Transverse colon (tissue), 4 donors: ENCODE measurements around the gene DISP3. TPM values are rescaled to one million over a fixed set of nuclear protein-coding genes. Genes with fewer than 3 reads are reported as not detected.

Source experiments
- DNase-seq: peaks from one replicate; pipeline ENCODE4 v3.0.0-alpha.2; 2019
- H3K27ac ChIP-seq, 4 donors: fragments of 200-600 bp; sonication (generic); 2 replicates each; pipeline ENCODE4 v1.5.1; 2016 to 2018; ENCODE audit warnings: inconsistent platforms in 4 of 4
- H3K27me3 ChIP-seq: fragments of 200-600 bp; sonication (generic); 2 replicates; pipeline ENCODE4 v1.5.1; 2017; ENCODE audit warnings: inconsistent platforms
- H3K36me3 ChIP-seq, 4 donors: fragments of 200-600 bp; sonication (generic); 2 replicates each; pipeline ENCODE4 v1.5.1; 2017 to 2019; ENCODE audit warnings: inconsistent platforms in 4 of 4
- H3K4me1 ChIP-seq, 4 donors: fragments of 200-600 bp; sonication (generic); 2 replicates each; pipeline ENCODE4 v1.5.1; 2017 to 2020; ENCODE audit warnings: inconsistent platforms in 4 of 4
- H3K4me3 ChIP-seq, 4 donors: fragments of 200-600 bp; sonication (generic); 1 replicate in 1 of 4; 2 replicates in 3 of 4; pipeline versions ENCODE4 v1.5.1 to v1.6.1; 2017 to 2019; ENCODE audit warnings: inconsistent platforms in 4 of 4
- H3K9me3 ChIP-seq, 2 donors: fragments of 200-600 bp; sonication (generic); 2 replicates each; pipeline ENCODE4 v1.5.1; 2017 to 2019; ENCODE audit warnings: inconsistent platforms in 2 of 2
- EP300 ChIP-seq: sonication (generic); formaldehyde crosslinking; IDR thresholded peaks from one replicate; pipeline ENCODE4 v1.6.1; 2017; ENCODE audit warnings: antibody characterized with exemption, low read depth
- POLR2A ChIP-seq: fragments of 450-650 bp; IDR thresholded peaks from one replicate; pipeline ENCODE4 v1.6.1; 2016; ENCODE audit warnings: antibody characterized with exemption, mild to moderate bottlenecking, moderate library complexity
- POLR2AphosphoS5 ChIP-seq, 3 donors: sonication (generic); formaldehyde crosslinking; IDR thresholded peaks; one replicate each; pipeline ENCODE4 v1.6.1; 2016; ENCODE audit warnings: antibody characterized with exemption in 3 of 3
- WGBS, 2 donors: methylation state at CpG; one replicate each; pipeline ENCODE4 v1.1.5; 2018; ENCODE audit warnings: low coverage in 1 of 2; 5-methylcytosine and 5-hydroxymethylcytosine counted together
- in situ Hi-C, 4 donors: fragments of 200-750 bp; cut with MboI; loops; one replicate each; pipeline versions ENCODE4 v1.15.0 to v1.15.1; 2017; ENCODE audit warnings: low sequenced_read_pairs in 3 of 4, low pct_ligation_motif_present in 1 of 4, low pct_unique_long_range_greater_than_20kb in 1 of 4
- intact Hi-C: fragments of 100-400 bp; cut with DNase I; formaldehyde crosslinking; loops from one replicate; pipeline ENCODE4 v1.15.1; 2023; ENCODE audit warnings: low total_unique reads
- total RNA-seq, 4 donors: library from RNA; depleted of rRNA; stranded (reverse); fragments of >200 nt; gene quantifications; one replicate each; pipeline ENCODE4 v1.1.0, GENCODE V29; 2016
- TF ChIP-seq, protein P1 (sequence below), 5 experiments: fragments of 200-600 bp in 3 of 5; fragments of 450-650 bp in 2 of 5; sonication (generic) in 3 of 5; IDR thresholded peaks; 1 replicate in 2 of 5; 2 replicates in 3 of 5; pipeline ENCODE4 v1.5.1; 2016 to 2017; ENCODE audit warnings: antibody characterized with exemption in 5 of 5, inconsistent platforms in 3 of 5, mild to moderate bottlenecking in 2 of 5, moderate library complexity in 1 of 5

The DISP3 gene
- total RNA-seq, 4 donors from 2014 or later: under 0.01 to 2.6 (median 0.16) TPM; not detected in 1

GRCh38 chr1:11450310-11450709 is 28.6 kb upstream of the DISP3 start:
- Histone ChIP-seq H3K36me3 (no peaks in the 10 kb centered on the region), H3K27me3 (peaks cover 31% of the 10 kb centered on the region), H3K4me1 (no peaks in the 10 kb centered on the region), H3K9me3 (no peaks in the 10 kb centered on the region), H3K4me3 (no peak overlapping the region), H3K27ac (no peak overlapping the region)
- intact Hi-C loops: no loop called here
- WGBS, 2 donors: 91% methylated on average over 5 of the region's 5 CpGs; no CpG with 5 or more reads in 1 of the 2 donors
- no peak for DNase-seq
- in situ Hi-C loops: no loop called here
- TF ChIP-seq EP300 (no peak), POLR2A (no peak), POLR2AphosphoS5 (IDR thresholded peaks at IDR 0.05) (no peak)
- TF ChIP-seq, protein P1, sequence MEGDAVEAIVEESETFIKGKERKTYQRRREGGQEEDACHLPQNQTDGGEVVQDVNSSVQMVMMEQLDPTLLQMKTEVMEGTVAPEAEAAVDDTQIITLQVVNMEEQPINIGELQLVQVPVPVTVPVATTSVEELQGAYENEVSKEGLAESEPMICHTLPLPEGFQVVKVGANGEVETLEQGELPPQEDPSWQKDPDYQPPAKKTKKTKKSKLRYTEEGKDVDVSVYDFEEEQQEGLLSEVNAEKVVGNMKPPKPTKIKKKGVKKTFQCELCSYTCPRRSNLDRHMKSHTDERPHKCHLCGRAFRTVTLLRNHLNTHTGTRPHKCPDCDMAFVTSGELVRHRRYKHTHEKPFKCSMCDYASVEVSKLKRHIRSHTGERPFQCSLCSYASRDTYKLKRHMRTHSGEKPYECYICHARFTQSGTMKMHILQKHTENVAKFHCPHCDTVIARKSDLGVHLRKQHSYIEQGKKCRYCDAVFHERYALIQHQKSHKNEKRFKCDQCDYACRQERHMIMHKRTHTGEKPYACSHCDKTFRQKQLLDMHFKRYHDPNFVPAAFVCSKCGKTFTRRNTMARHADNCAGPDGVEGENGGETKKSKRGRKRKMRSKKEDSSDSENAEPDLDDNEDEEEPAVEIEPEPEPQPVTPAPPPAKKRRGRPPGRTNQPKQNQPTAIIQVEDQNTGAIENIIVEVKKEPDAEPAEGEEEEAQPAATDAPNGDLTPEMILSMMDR (IDR thresholded peaks at IDR 0.05): no peak

GRCh38 chr1:11453742-11454491 is 25.0 kb upstream of the DISP3 start:
- H3K36me3 ChIP-seq: no peaks in the 10 kb centered on the region
- 38 to 61% methylated on average over 5 to 27 of the region's 27 CpGs for WGBS, 2 donors
- intact Hi-C loops: no loop called here
- H3K27me3 ChIP-seq: peaks cover 43% of the 10 kb centered on the region
- H3K4me3 ChIP-seq: no peak overlapping the region
- no peaks in the 10 kb centered on the region for H3K9me3 ChIP-seq
- in situ Hi-C loops: no loop called here
- DNase-seq: no peak
- no peaks in the 10 kb centered on the region for H3K4me1 ChIP-seq
- TF ChIP-seq, protein P1 (IDR thresholded peaks at IDR 0.05): no peak
- no peak for TF ChIP-seq EP300
- TF ChIP-seq POLR2A: no peak
- TF ChIP-seq POLR2AphosphoS5 (IDR thresholded peaks at IDR 0.05): no peak
- no peak overlapping the region for H3K27ac ChIP-seq

- Histone ChIP-seq H3K4me3 (no peak overlapping the region), H3K4me1 (no peaks in the 10 kb centered on the region), H3K27me3 (peaks cover 39% of the 10 kb centered on the region), H3K27ac (no peak overlapping the region), H3K36me3 (no peaks in the 10 kb centered on the region), H3K9me3 (no peaks in the 10 kb centered on the region)
- 44 to 48% methylated on average over 4 to 10 of the region's 11 CpGs for WGBS, 2 donors
- intact Hi-C loops (no loop called here), in situ Hi-C loops (no loop called here)
- DNase-seq: no peak
- TF ChIP-seq EP300 (no peak), POLR2AphosphoS5 (IDR thresholded peaks at IDR 0.05) (no peak), POLR2A (no peak)
- TF ChIP-seq, protein P1 (IDR thresholded peaks at IDR 0.05): no peak
Measured at GRCh38 chr1:11455967-11456570, 22.9 kb upstream of the DISP3 start.

DNA sequence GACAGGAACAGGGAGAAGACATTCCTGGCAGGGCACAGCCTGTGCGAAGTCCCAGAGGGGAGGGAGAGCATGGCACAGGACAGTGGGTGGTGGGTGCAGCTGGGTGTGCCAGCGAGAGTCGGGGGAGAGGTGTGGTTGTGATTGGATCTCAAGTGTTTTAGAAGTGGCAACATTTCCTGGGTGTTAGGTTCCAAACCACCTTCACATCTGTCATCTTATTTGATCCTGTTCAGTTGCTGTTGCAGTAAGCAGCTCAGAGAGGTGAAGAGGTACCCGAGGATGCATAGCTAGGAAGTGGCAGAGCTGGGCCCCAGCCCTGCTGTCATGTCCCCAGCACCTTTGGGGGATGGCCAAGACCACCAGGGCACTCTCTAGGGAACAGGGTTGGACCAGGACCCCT is 22.0 kb upstream of the DISP3 start:
- TF ChIP-seq POLR2A (no peak), EP300 (no peak), POLR2AphosphoS5 (IDR thresholded peaks at IDR 0.05) (no peak)
- WGBS, 2 donors: 80 to 81% methylated on average over 2 to 4 of the region's 4 CpGs
- no peak overlapping the region for H3K4me3 ChIP-seq
- in situ Hi-C loops (no loop called here), intact Hi-C loops (no loop called here)
- no peak overlapping the region for H3K27ac ChIP-seq
- no peaks in the 10 kb centered on the region for H3K9me3 ChIP-seq
- no peaks in the 10 kb centered on the region for H3K4me1 ChIP-seq
- DNase-seq: no peak
- no peaks in the 10 kb centered on the region for H3K36me3 ChIP-seq
- peaks cover 39% of the 10 kb centered on the region for H3K27me3 ChIP-seq
